GM18907 (cell line): ENCODE measurements around the gene MAGEA9B.
"Not testable (repeated sequence)": the region's sequence is repeated elsewhere in the genome, so short reads cannot be mapped to it uniquely, and the experiment has no call there.

ENCODE experiments used
- ATAC-seq: cut with Tn5 transposase; IDR thresholded peaks from one replicate; pipeline ENCODE4 v1.9.1; 2021; ENCODE audit warnings: mild to moderate bottlenecking, moderate library complexity; ENCODE audit not compliant: unreplicated experiment

MAGEA9B gene

GRCh38 chrX:149539283-149540130, 47.8 kb downstream of the MAGEA9B start:
- peak; percentile 54 for ATAC-seq

DNA sequence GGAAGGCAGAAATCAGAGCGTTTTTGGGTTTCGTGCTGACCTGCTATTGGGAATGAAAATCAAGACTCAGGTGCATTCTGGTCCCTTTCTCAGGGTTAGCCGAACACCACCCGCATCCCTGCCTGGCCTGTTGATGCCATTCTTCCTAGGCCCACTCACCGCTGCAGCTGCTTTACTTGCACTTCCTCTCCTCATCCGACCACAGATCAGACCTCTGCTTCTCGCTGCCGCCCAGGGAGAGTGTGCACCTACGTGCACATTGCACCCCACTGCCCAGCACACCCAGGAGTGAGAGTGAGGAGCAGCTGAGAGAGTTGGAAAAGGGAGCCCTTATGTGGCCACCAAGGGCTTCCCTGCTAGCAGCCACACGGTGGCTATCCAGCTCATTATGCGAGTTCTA, 49.8 kb downstream of the MAGEA9B start:
- not testable (repeated sequence) for ATAC-seq

DNA sequence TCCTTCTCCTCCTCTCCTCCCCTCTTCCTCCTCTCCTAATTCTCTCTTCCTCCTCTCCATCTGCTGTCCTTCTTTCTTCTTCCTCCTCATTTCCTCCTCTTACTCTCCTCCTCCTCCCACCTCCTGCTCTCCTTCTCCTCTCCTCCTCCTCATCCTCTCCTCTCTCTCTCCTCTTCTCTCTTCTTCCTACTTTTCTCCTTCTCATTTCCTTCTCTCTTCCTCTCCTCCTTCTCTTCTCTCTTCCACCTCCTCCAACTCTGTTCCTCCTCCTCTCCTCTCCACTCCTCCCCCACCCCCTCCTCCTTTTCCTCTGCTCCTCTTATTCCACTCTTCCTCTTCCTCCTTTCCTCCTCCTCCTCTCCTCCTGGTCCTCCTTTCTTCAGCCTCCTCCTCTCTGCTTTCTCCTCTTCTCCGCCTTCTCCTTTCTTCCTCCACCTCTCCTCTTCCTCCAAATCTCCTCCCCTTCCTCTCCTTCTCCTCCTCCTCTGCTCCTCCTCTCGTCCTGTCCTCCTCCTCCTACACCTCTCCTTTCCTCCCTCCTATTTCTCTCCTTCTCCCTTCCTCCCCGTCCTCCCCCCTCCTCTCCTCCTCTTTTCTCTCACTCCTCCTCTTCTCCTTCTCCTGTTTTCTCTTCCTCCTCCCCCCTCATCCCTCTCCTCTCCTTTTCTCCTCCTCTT, 52.2 kb downstream of the MAGEA9B start:
- ATAC-seq: not testable (repeated sequence)

DNA sequence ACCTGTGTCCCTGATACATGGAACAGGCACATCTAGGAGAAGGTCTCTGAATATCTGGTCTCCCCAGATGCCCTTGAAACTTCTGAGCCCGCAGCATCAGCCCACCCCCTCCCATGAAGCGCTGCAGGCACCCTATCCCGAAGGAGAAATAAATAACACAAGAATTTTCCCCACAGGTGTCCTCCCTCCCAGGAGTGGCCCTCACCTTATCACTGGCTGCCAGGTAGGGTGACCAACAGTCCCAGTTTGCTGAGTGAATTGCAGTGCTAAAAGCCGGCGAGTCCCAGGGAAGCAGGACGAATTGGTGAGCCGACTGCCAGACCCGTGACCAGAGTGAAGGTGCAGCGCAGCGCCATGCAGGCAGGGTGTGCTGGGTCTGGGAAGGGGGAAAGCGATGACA, 53.3 kb downstream of the MAGEA9B start:
- not testable (repeated sequence) for ATAC-seq

DNA sequence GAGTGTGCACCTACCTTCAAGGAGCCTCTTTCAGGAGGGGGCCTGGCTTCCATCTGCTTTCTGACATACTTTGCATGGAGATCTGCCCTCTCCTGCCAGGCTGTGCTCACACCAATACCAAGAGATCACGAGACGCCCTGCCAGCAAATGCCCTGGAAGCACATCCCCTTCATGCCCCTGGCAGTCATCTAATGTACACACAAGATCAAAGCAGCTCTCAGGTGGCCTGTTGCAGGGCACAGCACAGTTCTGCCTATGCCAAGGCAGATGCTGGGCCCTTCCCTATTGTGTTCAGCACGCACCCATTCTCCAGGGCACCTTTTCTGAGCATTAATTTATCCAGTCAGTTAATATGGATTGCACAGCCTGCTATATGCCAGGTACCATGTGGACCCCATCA, 54.4 kb downstream of the MAGEA9B start:
- ATAC-seq: not testable (repeated sequence)
